GM23338 (cell line): ENCODE data around the gene PAXX. TPM values are rescaled to one million over a fixed set of nuclear protein-coding genes. Genes with fewer than 3 reads are reported as not detected.

Experiments used
- ATAC-seq: fragments of 200-7000 bp; cut with Tn5 transposase; 3 replicates; pipeline ENCODE4 v1.9.1; 2020
- DNase-seq: peaks from one replicate; pipeline ENCODE4 v3.0.0-alpha.2; 2015; ENCODE audit warnings: low spot score
- H2AFZ ChIP-seq: fragments of 200-600 bp; sonication (generic); 2 replicates; pipeline ENCODE4 v1.8.0; 2016; ENCODE audit warnings: antibody characterized with exemption, mild to moderate bottlenecking, moderate library complexity
- H3F3A ChIP-seq: fragments of 200-600 bp; sonication (generic); replicated peaks from 2 replicates; pipeline ENCODE4 v1.8.0; 2017; ENCODE audit warnings: antibody characterized with exemption, mixed run types, low read depth
- H3K27ac ChIP-seq: fragments of 200-600 bp; sonication (generic); 2 replicates; pipeline ENCODE4 v1.6.1; 2016; ENCODE audit warnings: low read depth
- H3K27me3 ChIP-seq: fragments of 200-600 bp; sonication (generic); 2 replicates; pipeline ENCODE4 v1.8.0; 2016; ENCODE audit warnings: mild to moderate bottlenecking, mixed run types, moderate library complexity; ENCODE audit not compliant: insufficient read depth
- H3K36me3 ChIP-seq: fragments of 200-600 bp; sonication (generic); 2 replicates; pipeline ENCODE4 v1.8.0; 2016; ENCODE audit warnings: mild to moderate bottlenecking; ENCODE audit not compliant: insufficient read depth
- H3K4me1 ChIP-seq: fragments of 200-600 bp; sonication (generic); 2 replicates; pipeline ENCODE4 v1.8.0; 2016; ENCODE audit warnings: mild to moderate bottlenecking, moderate library complexity; ENCODE audit not compliant: insufficient read depth
- H3K4me2 ChIP-seq: fragments of 200-600 bp; sonication (generic); 2 replicates; pipeline ENCODE4 v1.7.1; 2017; ENCODE audit warnings: mixed run types
- H3K4me3 ChIP-seq: fragments of 200-600 bp; sonication (generic); 2 replicates; pipeline ENCODE4 v1.6.1; 2016; ENCODE audit warnings: mixed run types
- H3K79me2 ChIP-seq: fragments of 200-600 bp; sonication (generic); replicated peaks from 2 replicates; pipeline ENCODE4 v1.8.0; 2017; ENCODE audit warnings: mild to moderate bottlenecking; ENCODE audit not compliant: insufficient read depth
- H3K9me2 ChIP-seq: fragments of 200-600 bp; sonication (generic); 2 replicates; pipeline ENCODE4 v1.8.0; 2017; ENCODE audit not compliant: insufficient read depth
- H4K20me1 ChIP-seq: fragments of 200-600 bp; sonication (generic); replicated peaks from 2 replicates; pipeline ENCODE4 v1.8.0; 2017; ENCODE audit warnings: mild to moderate bottlenecking; ENCODE audit not compliant: insufficient read depth
- H3K27ac Mint-ChIP-seq: 2 replicates; pipeline ENCODE4 v1.8.0; 2020; ENCODE audit warnings: inconsistent platforms, mild to moderate bottlenecking, moderate library complexity, mixed read lengths
- H3K27me3 Mint-ChIP-seq: 3 replicates; pipeline ENCODE4 v1.8.0; 2022; ENCODE audit warnings: low read depth, mild to moderate bottlenecking, moderate library complexity, mixed read lengths, inconsistent platforms; ENCODE audit not compliant: insufficient read depth, poor library complexity
- H3K36me3 Mint-ChIP-seq: 3 replicates; pipeline ENCODE4 v1.8.0; 2021; ENCODE audit warnings: low read depth, mild to moderate bottlenecking, inconsistent platforms, moderate library complexity, mixed read lengths
- H3K4me1 Mint-ChIP-seq: 3 replicates; pipeline ENCODE4 v1.8.0; 2020; ENCODE audit warnings: mild to moderate bottlenecking, inconsistent platforms, mixed read lengths
- H3K4me3 Mint-ChIP-seq: 3 replicates; pipeline ENCODE4 v1.8.0; 2021; ENCODE audit warnings: moderate library complexity, mild to moderate bottlenecking, inconsistent platforms, mixed read lengths
- H3K9me3 Mint-ChIP-seq: 3 replicates; pipeline ENCODE4 v1.8.0; 2020; ENCODE audit warnings: moderate library complexity, mild to moderate bottlenecking, inconsistent platforms, mixed read lengths
- CTCF ChIP-seq, 2 experiments: fragments of 200-600 bp in 1 of 2; sonication (generic) in 1 of 2; conservative IDR thresholded peaks; 2 replicates each; pipeline versions ENCODE4 v1.5.1 to v1.6.1; 2016 to 2017; ENCODE audit warnings: antibody characterized with exemption in 2 of 2, low read depth in 2 of 2, mild to moderate bottlenecking in 2 of 2, moderate library complexity in 1 of 2
- EZH2phosphoT487 ChIP-seq: fragments of 200-600 bp; sonication (generic); IDR thresholded peaks from one replicate; pipeline ENCODE4 v1.8.1; 2018; ENCODE audit warnings: antibody characterized with exemption; ENCODE audit not compliant: unreplicated experiment
- JUNB ChIP-seq: IDR thresholded peaks from one replicate; pipeline ENCODE4 v1.6.1; 2016; ENCODE audit warnings: antibody characterized with exemption; ENCODE audit not compliant: unreplicated experiment
- NANOG ChIP-seq: IDR thresholded peaks from 2 replicates; pipeline ENCODE4 v1.6.1; 2016; ENCODE audit warnings: antibody characterized with exemption, borderline replicate concordance
- POLR2AphosphoS5 ChIP-seq: IDR thresholded peaks from 2 replicates; pipeline ENCODE4 v1.6.1; 2016; ENCODE audit warnings: antibody characterized with exemption, low read depth
- REST ChIP-seq: IDR thresholded peaks from one replicate; pipeline ENCODE4 v1.6.1; 2018; ENCODE audit warnings: antibody characterized with exemption; ENCODE audit not compliant: unreplicated experiment
- ZNF114 ChIP-seq: fragments of 250-450 bp; sonication (Bioruptor Pico); IDR thresholded peaks from 2 replicates; pipeline ENCODE4 v1.5.0; 2020; ENCODE audit warnings: mild to moderate bottlenecking, moderate library complexity
- polyA plus RNA-seq: library from polyadenylated mRNA; unstranded; fragments of >200 nt; fragmentation: Nextera tagmentation; extraction: Ambion mirVana; gene quantifications from 2 replicates; pipeline ENCODE4 v1.2.1, GENCODE V29; 2016
- total RNA-seq: library from RNA; depleted of rRNA; stranded (reverse); fragments of >200 nt; shearing (Covaris generic); gene quantifications from 2 replicates; pipeline ENCODE4 v1.2.3, GENCODE V29; 2014

PAXX gene
- total and polyA plus RNA-seq, 2 experiments from 2014 or later, result 71.5 to 86.0 TPM

- TF ChIP-seq REST (no peak), CTCF (conservative IDR thresholded peaks at IDR 0.05; ENCODE audit: low read depth in 2 of 2) (no peak), POLR2AphosphoS5 (no peak), NANOG (no peak), EZH2phosphoT487 (no peak), ZNF114 (no peak)
Measured at GRCh38 chr9:136992819-136993369, 672 bp downstream of the PAXX start (continued).

- H3K4me1 Mint-ChIP-seq, result peaks cover 3% of the 10 kb centered on the region
- Histone ChIP-seq H3K4me2 (peak overlapping the region; percentile 86), H3K27me3 (peaks cover 50% of the 10 kb centered on the region), H3K4me1 (peaks cover 6% of the 10 kb centered on the region; the same call in 1 of the 2 replicates), H3F3A (no peaks in the 10 kb centered on the region), H3K36me3 (no peaks in the 10 kb centered on the region), H3K27ac (no peak overlapping the region), H4K20me1 (no peaks in the 10 kb centered on the region), H2AFZ (no peak overlapping the region), H3K79me2 (no peaks in the 10 kb centered on the region), H3K4me3 (peak overlapping the region; percentile 55; the same call in 1 of the 2 replicates), H3K9me2 (no peaks in the 10 kb centered on the region)
- peak; percentile 43; the same call in 1 of the 2 replicates for TF ChIP-seq POLR2AphosphoS5
- no peak for TF ChIP-seq EZH2phosphoT487
- peak; percentile 19 for ATAC-seq
- peaks cover 10% of the 10 kb centered on the region for H3K9me3 Mint-ChIP-seq
- no peaks in the 10 kb centered on the region; the same call in 2 of the 3 replicates for H3K36me3 Mint-ChIP-seq
- no peak overlapping the region for H3K27ac Mint-ChIP-seq
- peaks cover 31% of the 10 kb centered on the region for H3K27me3 Mint-ChIP-seq
- peak overlapping the region; percentile 46; the same call in 2 of the 3 replicates for H3K4me3 Mint-ChIP-seq
- DNase-seq, result peak; percentile 49
Measured at GRCh38 chr9:136994180-136994887, 2.1 kb downstream of the PAXX start.

GRCh38 chr9:136994888-136995230 is 2.6 kb downstream of the PAXX start:
- H3K4me3 Mint-ChIP-seq, result peak overlapping the region; percentile 46; the same call in 2 of the 3 replicates

More at GRCh38 chr9:136994888-136995230, 2.6 kb downstream of the PAXX start:
- peak overlapping the region; percentile 86 for H3K4me2 ChIP-seq
- DNase-seq (peak; percentile 74), ATAC-seq (peak; percentile 31)
- TF ChIP-seq JUNB (no peak), NANOG (no peak), POLR2AphosphoS5 (peak; percentile 12; the same call in 1 of the 2 replicates), REST (peak; percentile 69)
- Mint-ChIP-seq H3K36me3 (no peaks in the 10 kb centered on the region; the same call in 2 of the 3 replicates), H3K27me3 (peaks cover 28% of the 10 kb centered on the region), H3K4me1 (peaks cover 3% of the 10 kb centered on the region), H3K27ac (no peak overlapping the region), H3K9me3 (peaks cover 10% of the 10 kb centered on the region)
- peaks cover 6% of the 10 kb centered on the region; the same call in 1 of the 2 replicates for H3K4me1 ChIP-seq
- no peaks in the 10 kb centered on the region for H3K79me2 ChIP-seq
- H3K27me3 ChIP-seq, result peaks cover 50% of the 10 kb centered on the region
- peak overlapping the region; percentile 55 for H3K4me3 ChIP-seq
- H3K9me2 ChIP-seq, result no peaks in the 10 kb centered on the region
- no peaks in the 10 kb centered on the region for H3K36me3 ChIP-seq
- no peaks in the 10 kb centered on the region for H4K20me1 ChIP-seq
- no peaks in the 10 kb centered on the region for H3F3A ChIP-seq
- no peak overlapping the region for H3K27ac ChIP-seq
- no peak overlapping the region for H2AFZ ChIP-seq
